ENCODE data around the gene SOWAHB. TPM values are rescaled to one million over a fixed set of nuclear protein-coding genes. Genes with fewer than 3 reads are reported as not detected.

Gene SOWAHB, protein sequence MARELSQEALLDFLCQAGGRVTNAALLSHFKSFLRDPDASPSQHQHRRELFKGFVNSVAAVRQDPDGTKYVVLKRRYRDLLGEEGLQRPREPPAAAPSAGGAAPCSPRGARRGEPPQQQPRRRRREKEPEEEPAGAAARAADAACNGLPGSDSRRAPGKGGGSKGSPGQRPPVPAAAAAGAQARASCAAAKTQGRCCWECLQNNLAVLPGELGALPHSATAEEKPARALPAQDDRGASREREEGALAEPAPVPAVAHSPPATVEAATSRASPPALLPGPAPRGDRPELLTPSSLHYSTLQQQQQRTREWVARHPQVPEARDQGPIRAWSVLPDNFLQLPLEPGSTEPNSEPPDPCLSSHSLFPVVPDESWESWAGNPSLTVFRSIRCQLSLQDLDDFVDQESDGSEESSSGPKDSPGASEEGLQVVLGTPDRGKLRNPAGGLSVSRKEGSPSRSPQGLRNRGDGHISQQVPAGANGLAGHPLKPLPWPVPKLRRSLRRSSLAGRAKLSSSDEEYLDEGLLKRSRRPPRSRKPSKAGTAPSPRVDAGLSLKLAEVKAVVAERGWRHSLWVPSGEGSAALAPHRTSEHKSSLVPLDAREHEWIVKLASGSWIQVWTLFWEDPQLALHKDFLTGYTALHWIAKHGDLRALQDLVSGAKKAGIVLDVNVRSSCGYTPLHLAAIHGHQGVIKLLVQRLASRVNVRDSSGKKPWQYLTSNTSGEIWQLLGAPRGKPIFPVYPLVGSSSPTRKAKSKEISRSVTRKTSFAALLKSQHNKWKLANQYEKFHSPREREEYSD
- not detected in 2 replicates for total RNA-seq

DNA sequence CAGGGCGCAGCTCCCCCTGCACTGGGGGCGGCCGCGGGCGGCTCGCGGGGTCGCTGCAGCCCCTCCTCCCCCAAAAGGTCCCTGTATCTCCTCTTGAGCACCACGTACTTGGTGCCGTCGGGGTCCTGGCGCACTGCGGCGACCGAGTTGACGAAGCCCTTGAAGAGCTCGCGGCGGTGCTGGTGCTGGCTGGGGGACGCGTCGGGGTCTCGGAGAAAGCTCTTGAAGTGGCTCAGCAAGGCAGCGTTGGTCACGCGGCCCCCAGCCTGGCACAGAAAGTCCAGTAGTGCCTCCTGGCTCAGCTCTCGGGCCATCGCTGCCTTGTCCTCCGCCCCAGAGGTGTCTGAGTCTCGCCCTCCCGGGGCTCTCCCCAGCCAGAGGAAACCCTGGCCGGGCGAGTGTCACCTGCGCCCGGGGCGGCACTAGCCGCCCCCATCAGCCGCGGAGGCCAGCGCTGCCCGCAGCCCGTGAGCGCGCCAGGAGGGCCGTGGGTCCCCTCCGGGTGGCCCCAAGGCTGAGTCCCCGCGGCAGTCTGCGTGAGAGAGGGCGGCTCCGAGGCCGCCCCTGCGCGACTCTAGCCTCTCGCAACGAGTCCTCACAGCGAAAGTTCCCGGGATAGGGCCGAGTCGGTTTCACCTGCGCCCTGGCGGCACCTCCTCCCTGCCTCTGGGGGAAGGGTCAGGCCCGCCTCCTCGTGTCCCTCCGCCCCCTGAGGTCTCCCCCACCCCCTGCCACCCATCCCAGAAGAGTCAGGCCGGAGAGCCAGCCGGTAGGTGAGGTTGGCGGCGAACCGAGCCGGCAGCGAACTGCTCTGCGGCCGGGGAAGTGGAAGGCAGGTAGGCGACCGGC is at the start of gene SOWAHB:
TSS of gene SOWAHB (minus strand) at position 609 of the 849 bp plus-strand sequence. CDS start at position 314, 295 bp downstream.

Other genes starting within 250 kb of the SOWAHB start
- gene SEPTIN11, start 51.6 kb upstream of the SOWAHB start, total RNA-seq = 410 and 438 TPM in 2 replicates
- gene CCNI, start 177.8 kb upstream of the SOWAHB start, total RNA-seq = 321 and 343 TPM in 2 replicates

Data from articular chondrocyte of knee joint (primary cell).